Left lung (tissue), 10 donors: Measurements from ENCODE around the gene ILF2. TPM values are rescaled to one million over a fixed set of nuclear protein-coding genes. Genes with fewer than 3 reads are reported as not detected.

Experiments used
- ATAC-seq: fragments of 200-7000 bp; cut with Tn5 transposase; one replicate; pipeline ENCODE4 v1.9.1; 2020; ENCODE audit warnings: moderate library complexity
- DNase-seq, 4 donors: peaks; one replicate each; pipeline ENCODE4 v3.0.0-alpha.2; 2013 to 2020
- H3K27ac ChIP-seq, 2 donors: fragments of 200-600 bp; sonication (generic) in 1 of 2; one replicate each; pipeline versions ENCODE4 v1.5.0 to v1.8.0; 2020 to 2021
- H3K27me3 ChIP-seq, 2 donors: fragments of 200-600 bp; sonication (generic) in 1 of 2; one replicate each; pipeline versions ENCODE4 v1.5.0 to v1.8.0; 2020 to 2021
- H3K36me3 ChIP-seq, 2 donors: fragments of 200-600 bp; sonication (generic) in 1 of 2; one replicate each; pipeline versions ENCODE4 v1.5.0 to v1.8.0; 2020 to 2021
- H3K4me1 ChIP-seq, 2 donors: fragments of 200-600 bp; one replicate each; pipeline ENCODE4 v1.8.0; 2021
- H3K4me3 ChIP-seq, 2 donors: fragments of 200-600 bp; sonication (generic) in 1 of 2; one replicate each; pipeline versions ENCODE4 v1.5.0 to v1.8.0; 2020 to 2021; ENCODE audit warnings: mild to moderate bottlenecking in 1 of 2
- H3K9me3 ChIP-seq, 2 donors: fragments of 200-600 bp; sonication (generic) in 1 of 2; one replicate each; pipeline versions ENCODE4 v1.5.0 to v1.8.0; 2020 to 2021
- CTCF ChIP-seq, 2 donors: fragments of 200-600 bp; sonication (generic) in 1 of 2; IDR thresholded peaks; one replicate each; pipeline versions ENCODE4 v1.5.0 to v1.8.0; 2021; ENCODE audit warnings: antibody characterized with exemption in 2 of 2
- intact Hi-C, 2 donors: fragments of 100-400 bp; cut with DNase I; formaldehyde crosslinking; loops; one replicate each; pipeline versions ENCODE4 v1.11.2 to v1.14.2; 2022
- polyA plus RNA-seq, 6 donors: library from polyadenylated mRNA; unstranded; fragments of 120-200 nt; gene quantifications; one replicate each; pipeline ENCODE4 v1.2.1, GENCODE V29; 2013; ENCODE audit not compliant: insufficient read length in 6 of 6
- total RNA-seq, 2 donors: library from RNA; stranded (reverse); fragmentation: NEBNext Ultra II Directional; extraction: Animal tissue kit (Norgen Biotek cat#: 25700); gene quantifications; one replicate each; pipeline ENCODE4 v1.2.1, GENCODE V29; 2021
- donor health status: DM: no; HTN: yes; CAD: no.
- donor health status: DM: no; HTN: no; CAD: no.

ILF2 gene
- total and polyA plus RNA-seq, 8 donors: 104 to 295 (median 252) TPM

- H3K27me3 ChIP-seq: no peaks in the 10 kb centered on the region
- ATAC-seq (no peak), DNase-seq (no peak)
- peak overlapping the region; percentile 12 to 38 for H3K4me3 ChIP-seq
- peaks cover 18 to 35% of the 10 kb centered on the region in 2 donors for H3K4me1 ChIP-seq
- H3K27ac ChIP-seq: peak overlapping the region in 1 of 2 donors; percentile 63
- H3K9me3 ChIP-seq: no peaks in the 10 kb centered on the region
- H3K36me3 ChIP-seq: peaks cover 0 to 12% of the 10 kb centered on the region in 2 donors
- TF ChIP-seq CTCF (IDR thresholded peaks at IDR 0.05): no peak
- intact Hi-C loops: no loop called here
Measured at GRCh38 chr1:153615406-153615805, 55.4 kb downstream of the ILF2 start.

- no peak for DNase-seq
- Histone ChIP-seq H3K4me3 (peak overlapping the region in 1 of 2 donors; percentile 38), H3K4me1 (peaks cover 23 to 40% of the 10 kb centered on the region in 2 donors), H3K27ac (no peak overlapping the region), H3K9me3 (no peaks in the 10 kb centered on the region), H3K36me3 (peaks cover 0 to 12% of the 10 kb centered on the region in 2 donors), H3K27me3 (no peaks in the 10 kb centered on the region)
- intact Hi-C loops: no loop called here
- no peak for ATAC-seq
- no peak for TF ChIP-seq CTCF (IDR thresholded peaks at IDR 0.05)
Measured at GRCh38 chr1:153614906-153615305, 55.9 kb downstream of the ILF2 start.

- no peaks in the 10 kb centered on the region for H3K9me3 ChIP-seq
- H3K36me3 ChIP-seq: peaks cover 0 to 10% of the 10 kb centered on the region in 2 donors
- no peak for TF ChIP-seq CTCF (IDR thresholded peaks at IDR 0.05)
- H3K27ac ChIP-seq: peak overlapping the region in 1 of 2 donors; percentile 8
- peak overlapping the region in 1 of 2 donors; percentile 38 for H3K4me3 ChIP-seq
- H3K4me1 ChIP-seq: peaks cover 28 to 46% of the 10 kb centered on the region in 2 donors
- intact Hi-C loops: no loop called here
- ATAC-seq (no peak), DNase-seq (no peak)
- H3K27me3 ChIP-seq: no peaks in the 10 kb centered on the region
Measured at GRCh38 chr1:153614189-153614900, 56.4 kb downstream of the ILF2 start.

GRCh38 chr1:153613406-153613805 lies 57.4 kb downstream of the ILF2 start:
- Histone ChIP-seq H3K9me3 (no peaks in the 10 kb centered on the region), H3K27me3 (no peaks in the 10 kb centered on the region), H3K27ac (peak overlapping the region; percentile 75 to 86), H3K4me1 (peaks cover 38 to 51% of the 10 kb centered on the region in 2 donors), H3K36me3 (peaks cover 0 to under 1% of the 10 kb centered on the region in 2 donors), H3K4me3 (peak overlapping the region in 1 of 2 donors; percentile 51)
- DNase-seq: no peak
- no peak for ATAC-seq
- intact Hi-C loops: no loop called here
- TF ChIP-seq CTCF (IDR thresholded peaks at IDR 0.05): no peak

GRCh38 chr1:153612755-153613331 lies 58.0 kb downstream of the ILF2 start, which contains the start of gene S100A16:
S100A16 (minus strand) TSS chr1:153613137; CDS start chr1:153608151, 4,986 bp downstream.
- H3K9me3 ChIP-seq: no peaks in the 10 kb centered on the region
- DNase-seq (peak in 3 of 4 donors; percentile 82 to 92 (median 84)), ATAC-seq (peak; percentile 70)
- no peak for TF ChIP-seq CTCF (IDR thresholded peaks at IDR 0.05)
- no peaks in the 10 kb centered on the region for H3K36me3 ChIP-seq
- H3K4me1 ChIP-seq: peaks cover 39 to 48% of the 10 kb centered on the region in 2 donors
- H3K27ac ChIP-seq: peak within 1 kb of the TSS; percentile 75 to 86
- no peaks in the 10 kb centered on the region for H3K27me3 ChIP-seq
- H3K4me3 ChIP-seq: peak within 1 kb of the TSS; percentile 46 to 51
- intact Hi-C loops: no loop called here
